ENCODE data around the gene CCNY.
"Not testable (repeated sequence)": the region's sequence is repeated elsewhere in the genome, so short reads cannot be mapped to it uniquely, and the experiment has no call there.

Gene CCNY

GRCh38 chr10:35397953-35398352, 61.6 kb downstream of the CCNY start:
- no peak for DNase-seq (ENCODE audit: low read depth)
- no peak overlapping the region for H3K4me3 ChIP-seq (ENCODE audit: low read depth, low read length)
- TF ChIP-seq CTCF (IDR thresholded peaks at IDR 0.05; ENCODE audit: low read depth, low read length, missing control alignments) = no peak

GRCh38 chr10:35398355-35398754, 62.0 kb downstream of the CCNY start:
- DNase-seq (ENCODE audit: low read depth) = no peak
- no peak for TF ChIP-seq CTCF (IDR thresholded peaks at IDR 0.05; ENCODE audit: low read depth, low read length, missing control alignments)
- H3K4me3 ChIP-seq (ENCODE audit: low read depth, low read length) = no peak overlapping the region

DNA sequence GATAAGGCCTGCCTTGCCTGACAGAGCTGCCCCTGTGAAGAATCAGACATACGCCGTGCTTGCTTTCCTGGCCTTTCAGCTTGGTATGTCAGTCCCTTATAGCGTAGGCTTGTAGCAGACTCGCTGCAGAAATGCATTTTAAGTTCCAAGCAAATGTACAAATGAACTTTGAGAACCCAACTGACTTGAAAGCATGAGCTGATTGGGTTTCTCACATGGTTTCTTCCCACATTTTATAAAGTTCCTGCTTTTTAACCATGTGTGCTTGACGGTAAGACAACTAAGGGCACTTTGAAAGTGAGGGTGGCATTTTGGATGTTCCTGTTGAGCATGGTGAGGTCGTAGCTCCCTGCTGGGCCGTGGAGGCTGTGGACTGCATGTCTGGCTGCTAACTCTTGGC, 62.6 kb downstream of the CCNY start:
- no peak for TF ChIP-seq CTCF (IDR thresholded peaks at IDR 0.05; ENCODE audit: low read depth, low read length, missing control alignments)
- no peak for DNase-seq (ENCODE audit: low read depth)

GRCh38 chr10:35399414-35400009, 63.2 kb downstream of the CCNY start:
- no peak for DNase-seq (ENCODE audit: low read depth)

More for the DNA sequence above, 62.6 kb downstream of the CCNY start:
- no peak overlapping the region for H3K4me3 ChIP-seq (ENCODE audit: low read depth, low read length)

GRCh38 chr10:35400595-35401268, 64.4 kb downstream of the CCNY start:
- H3K4me3 ChIP-seq (ENCODE audit: low read depth, low read length) = no peak overlapping the region
- TF ChIP-seq CTCF (IDR thresholded peaks at IDR 0.05; ENCODE audit: low read depth, low read length, missing control alignments) = no peak
- DNase-seq (ENCODE audit: low read depth) = no peak

More at GRCh38 chr10:35399414-35400009, 63.2 kb downstream of the CCNY start:
- H3K4me3 ChIP-seq (ENCODE audit: low read depth, low read length) = no peak overlapping the region
- no peak for TF ChIP-seq CTCF (IDR thresholded peaks at IDR 0.05; ENCODE audit: low read depth, low read length, missing control alignments)

DNA sequence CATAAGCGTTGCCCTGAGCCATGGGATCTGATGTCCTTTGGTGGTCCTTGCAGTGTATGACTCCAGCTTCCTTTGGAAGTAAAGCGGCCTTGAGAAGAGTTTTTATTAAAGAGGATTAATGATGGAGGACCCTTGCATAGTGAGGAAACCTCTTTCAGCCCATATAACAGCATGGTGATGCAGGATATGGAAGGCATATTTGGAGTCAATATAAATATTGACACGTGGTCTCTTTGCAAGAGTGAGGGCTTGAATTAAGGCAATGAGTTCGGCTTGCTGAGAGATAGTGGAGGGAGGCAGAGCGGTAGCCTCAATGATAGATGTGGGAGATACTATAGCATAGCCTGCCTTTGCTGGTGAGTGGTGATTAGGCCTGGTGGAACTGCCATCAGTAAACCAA, 67.2 kb downstream of the CCNY start:
- H3K4me3 ChIP-seq (ENCODE audit: low read depth, low read length); DNase-seq (ENCODE audit: low read depth): not testable (repeated sequence)

GRCh38 chr10:35404077-35404476, 67.8 kb downstream of the CCNY start:
- not testable (repeated sequence) for H3K4me3 ChIP-seq (ENCODE audit: low read depth, low read length); DNase-seq (ENCODE audit: low read depth)

DNA sequence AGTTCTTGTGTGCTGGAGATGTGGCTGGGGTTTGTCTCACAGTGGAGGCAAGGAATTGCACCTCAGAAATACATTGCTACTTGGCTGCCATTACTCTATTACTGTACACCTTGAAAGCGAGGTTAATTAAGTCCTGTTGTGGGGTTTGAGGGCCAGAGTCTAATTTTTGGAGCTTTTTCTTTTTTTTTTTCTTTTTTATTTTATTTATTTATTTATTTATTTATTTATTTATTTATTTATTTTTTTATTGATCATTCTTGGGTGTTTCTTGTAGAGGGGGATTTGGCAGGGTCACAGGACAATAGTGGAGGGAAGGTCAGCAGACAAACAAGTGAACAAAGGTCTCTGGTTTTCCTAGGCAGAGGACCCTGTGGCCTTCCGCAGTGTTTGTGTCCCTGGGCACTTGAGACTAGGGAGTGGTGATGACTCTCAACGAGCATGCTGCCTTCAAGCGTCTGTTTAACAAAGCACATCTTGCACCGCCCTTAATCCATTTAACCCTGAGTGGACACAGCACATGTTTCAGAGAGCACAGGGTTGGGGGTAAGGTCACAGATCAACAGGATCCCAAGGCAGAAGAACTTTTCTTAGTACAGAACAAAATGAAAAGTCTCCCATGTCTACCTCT, 69.8 kb downstream of the CCNY start:
- H3K4me3 ChIP-seq (ENCODE audit: low read depth, low read length) = not testable (repeated sequence)

DNA sequence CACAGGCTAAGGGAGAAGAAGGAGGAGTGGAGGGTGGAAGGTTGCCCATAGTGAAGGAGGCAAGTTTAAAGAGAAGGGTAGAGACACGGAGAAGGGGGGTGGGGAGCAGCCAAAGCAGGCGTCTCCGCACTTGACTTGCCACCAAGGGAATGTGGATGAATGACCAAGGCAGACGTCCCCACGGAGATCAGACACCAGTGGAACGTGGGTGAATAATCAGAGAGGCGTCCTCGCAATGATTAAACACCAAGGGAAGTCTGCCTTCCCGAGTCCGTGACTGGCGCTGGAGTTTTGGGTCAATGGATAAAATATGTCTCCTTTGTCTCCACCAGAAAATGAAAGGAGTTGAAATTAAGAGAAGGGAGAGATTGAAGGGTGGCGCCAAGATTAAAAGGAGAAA, 71.4 kb downstream of the CCNY start:
- H3K4me3 ChIP-seq (ENCODE audit: low read depth, low read length); DNase-seq (ENCODE audit: low read depth): not testable (repeated sequence)

More for the DNA sequence above, 69.8 kb downstream of the CCNY start:
- DNase-seq (ENCODE audit: low read depth) = not testable (repeated sequence)

Data from GM12864 (cell line).